Fibroblast of lung (primary cell): Measurements from ENCODE around the gene SORT1.

Experiments
- EZH2 ChIP-seq: IDR thresholded peaks from 2 replicates; pipeline ENCODE4 v1.5.1; 2012; ENCODE audit warnings: low read length, control low read depth, mild to moderate bottlenecking; ENCODE audit errors: missing control alignments
- TF ChIP-seq, protein P1 (sequence below), 2 donors: IDR thresholded peaks in 1 of 2; conservative IDR thresholded peaks in 1 of 2; 1 replicate in 1 of 2; 2 replicates in 1 of 2; pipeline ENCODE4 v1.5.1; 2011 to 2012; ENCODE audit warnings: low read length in 2 of 2, control low read depth in 1 of 2, inconsistent platforms in 1 of 2, low read depth in 1 of 2, mild to moderate bottlenecking in 1 of 2

DNA sequence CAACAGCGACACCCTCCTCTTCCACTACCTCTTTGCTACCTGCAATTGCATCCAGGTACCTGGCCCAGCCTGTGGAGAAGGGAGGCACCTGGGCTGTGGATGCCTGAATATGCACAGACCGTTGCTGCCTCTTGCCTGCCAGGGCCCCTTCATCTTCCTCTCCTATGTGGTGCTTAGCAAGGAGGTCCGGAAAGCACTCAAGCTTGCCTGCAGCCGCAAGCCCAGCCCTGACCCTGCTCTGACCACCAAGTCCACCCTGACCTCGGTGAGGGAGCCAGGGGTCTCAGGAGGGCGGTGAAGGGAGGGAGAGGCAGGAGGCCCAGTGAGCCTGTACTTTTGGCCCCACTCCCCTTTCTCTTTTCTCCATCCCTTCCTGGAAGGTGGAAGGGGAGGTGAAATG lies 126.3 kb downstream of the SORT1 start:
- no peak for TF ChIP-seq EZH2
- TF ChIP-seq, protein P1, sequence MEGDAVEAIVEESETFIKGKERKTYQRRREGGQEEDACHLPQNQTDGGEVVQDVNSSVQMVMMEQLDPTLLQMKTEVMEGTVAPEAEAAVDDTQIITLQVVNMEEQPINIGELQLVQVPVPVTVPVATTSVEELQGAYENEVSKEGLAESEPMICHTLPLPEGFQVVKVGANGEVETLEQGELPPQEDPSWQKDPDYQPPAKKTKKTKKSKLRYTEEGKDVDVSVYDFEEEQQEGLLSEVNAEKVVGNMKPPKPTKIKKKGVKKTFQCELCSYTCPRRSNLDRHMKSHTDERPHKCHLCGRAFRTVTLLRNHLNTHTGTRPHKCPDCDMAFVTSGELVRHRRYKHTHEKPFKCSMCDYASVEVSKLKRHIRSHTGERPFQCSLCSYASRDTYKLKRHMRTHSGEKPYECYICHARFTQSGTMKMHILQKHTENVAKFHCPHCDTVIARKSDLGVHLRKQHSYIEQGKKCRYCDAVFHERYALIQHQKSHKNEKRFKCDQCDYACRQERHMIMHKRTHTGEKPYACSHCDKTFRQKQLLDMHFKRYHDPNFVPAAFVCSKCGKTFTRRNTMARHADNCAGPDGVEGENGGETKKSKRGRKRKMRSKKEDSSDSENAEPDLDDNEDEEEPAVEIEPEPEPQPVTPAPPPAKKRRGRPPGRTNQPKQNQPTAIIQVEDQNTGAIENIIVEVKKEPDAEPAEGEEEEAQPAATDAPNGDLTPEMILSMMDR (conservative IDR thresholded peaks at IDR 0.05 in 1 of 2, IDR thresholded peaks at IDR 0.05 in 1 of 2; ENCODE audit: low read depth in 1 of 2, low read length in 2 of 2), result no peak
